ENCODE data around the gene CDC123.
"Not testable (repeated sequence)": the region's sequence is repeated elsewhere in the genome, so short reads cannot be mapped to it uniquely, and the experiment has no call there.

The CDC123 gene

DNA sequence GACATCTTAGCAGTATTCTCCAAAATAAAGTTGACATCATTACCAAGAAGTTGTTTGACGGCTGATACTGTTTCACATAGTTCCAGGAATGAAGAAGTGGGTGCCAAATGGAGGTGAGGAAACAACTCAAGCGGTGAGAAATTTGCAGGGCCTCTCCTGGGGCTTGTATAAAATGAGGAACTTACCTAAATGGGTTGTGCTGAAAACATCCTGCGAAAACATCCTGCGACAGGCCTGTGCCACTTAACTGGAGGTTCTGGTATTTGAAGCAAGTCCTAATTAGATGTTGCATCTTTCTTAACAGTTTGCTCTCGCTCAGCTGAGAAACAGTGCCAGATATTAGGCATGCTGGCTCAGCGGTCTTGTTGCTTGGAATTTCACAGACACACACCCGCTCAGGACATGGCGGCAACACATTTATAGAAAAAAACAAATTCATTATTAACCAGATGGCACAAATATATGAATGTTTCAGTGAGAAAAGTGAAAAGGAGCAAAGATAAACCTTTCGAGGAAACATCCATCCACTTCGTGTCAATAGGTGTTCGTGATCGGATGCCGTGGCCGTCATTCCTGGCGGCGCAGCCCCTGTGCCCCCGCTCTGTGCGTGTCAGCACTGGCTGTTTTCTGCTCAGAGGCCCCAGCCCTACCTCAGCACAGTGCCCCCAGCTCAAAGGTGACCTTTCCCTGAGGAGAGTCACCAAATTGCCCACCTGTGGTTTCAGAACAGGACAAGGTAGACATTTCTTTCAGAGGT, 48.1 kb downstream of the CDC123 start:
- peak; percentile 40 for DNase-seq (ENCODE audit: low read depth)
- TF ChIP-seq CTCF (IDR thresholded peaks at IDR 0.05; ENCODE audit: low read depth, low read length, missing control alignments): no peak
- no peak overlapping the region for H3K4me3 ChIP-seq (ENCODE audit: low read depth, low read length)

GRCh38 chr10:12250181-12250580, 54.2 kb downstream of the CDC123 start:
- no peak overlapping the region for H3K4me3 ChIP-seq (ENCODE audit: low read depth, low read length)
- no peak for DNase-seq (ENCODE audit: low read depth)
- no peak for TF ChIP-seq CTCF (IDR thresholded peaks at IDR 0.05; ENCODE audit: low read depth, low read length, missing control alignments)

DNA sequence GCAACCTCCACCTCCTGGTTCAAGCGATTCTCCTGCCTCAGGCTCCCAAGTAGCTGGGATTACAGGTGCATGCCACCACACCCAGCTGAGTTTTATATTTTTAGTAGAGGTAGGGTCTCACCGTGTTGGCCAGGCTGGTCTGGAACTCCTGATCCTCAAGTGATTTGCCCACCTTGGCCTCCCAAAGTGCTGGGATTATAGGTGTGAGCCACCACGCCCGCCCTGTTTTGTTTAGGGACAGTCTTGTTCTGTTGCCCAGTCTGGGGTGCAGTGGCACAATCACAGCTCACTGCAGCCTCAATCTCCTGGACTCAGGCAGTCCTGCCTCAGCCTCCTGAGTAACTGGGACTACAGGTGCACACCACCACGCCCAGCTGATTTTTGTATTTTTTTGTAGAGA, 54.7 kb downstream of the CDC123 start:
- not testable (repeated sequence) for DNase-seq (ENCODE audit: low read depth); H3K4me3 ChIP-seq (ENCODE audit: low read depth, low read length)

DNA sequence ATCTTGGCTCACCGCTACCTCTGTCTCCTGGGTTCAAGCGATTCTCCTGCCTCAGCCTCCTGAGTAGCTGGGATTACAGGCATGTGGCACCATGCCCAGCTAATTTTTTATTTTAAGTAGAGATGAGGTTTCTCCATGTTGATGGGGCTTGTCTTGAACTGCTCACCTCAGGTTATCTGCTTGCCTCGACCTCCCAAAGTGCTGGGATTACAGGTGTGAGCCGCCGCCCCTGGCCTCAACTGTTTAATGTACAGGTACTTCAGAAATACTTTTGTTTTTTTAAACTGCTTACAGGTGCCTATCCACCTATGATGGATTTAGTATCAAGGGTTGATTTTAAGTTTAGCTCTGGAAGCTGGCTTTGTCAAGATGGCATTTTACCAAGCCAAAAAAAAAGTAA, 55.6 kb downstream of the CDC123 start:
- no peak overlapping the region for H3K4me3 ChIP-seq (ENCODE audit: low read depth, low read length)
- no peak for DNase-seq (ENCODE audit: low read depth)
- TF ChIP-seq CTCF (IDR thresholded peaks at IDR 0.05; ENCODE audit: low read depth, low read length, missing control alignments): no peak

GRCh38 chr10:12252882-12253546, 57.0 kb downstream of the CDC123 start:
- peak; percentile 70 for TF ChIP-seq CTCF (IDR thresholded peaks at IDR 0.05; ENCODE audit: low read depth, low read length, missing control alignments)
- no peak overlapping the region for H3K4me3 ChIP-seq (ENCODE audit: low read depth, low read length)
- peak; percentile 41 for DNase-seq (ENCODE audit: low read depth)

DNA sequence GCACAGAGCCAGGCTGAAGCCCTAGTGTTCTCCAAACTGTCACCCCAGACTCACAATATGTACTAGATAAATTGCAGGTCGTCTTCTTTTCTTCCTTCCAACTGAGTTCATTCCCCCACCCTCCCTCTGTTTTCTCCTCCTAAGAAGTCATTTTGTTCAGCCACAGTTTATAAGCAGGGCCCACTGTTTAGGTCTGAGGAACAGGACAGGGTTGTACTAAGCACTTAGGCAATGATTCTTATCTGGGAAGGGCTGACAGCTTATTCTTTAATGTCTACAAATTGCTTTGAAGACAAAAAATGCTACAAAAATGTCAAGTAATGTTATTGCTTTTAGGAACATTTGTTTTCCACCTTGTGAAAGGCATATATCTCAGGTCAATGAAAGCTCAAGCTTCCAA, 59.1 kb downstream of the CDC123 start:
- no peak for DNase-seq (ENCODE audit: low read depth)
- TF ChIP-seq CTCF (IDR thresholded peaks at IDR 0.05; ENCODE audit: low read depth, low read length, missing control alignments): no peak
- no peak overlapping the region for H3K4me3 ChIP-seq (ENCODE audit: low read depth, low read length)

- TF ChIP-seq CTCF (IDR thresholded peaks at IDR 0.05; ENCODE audit: low read depth, low read length, missing control alignments): no peak
- no peak overlapping the region for H3K4me3 ChIP-seq (ENCODE audit: low read depth, low read length)
- no peak for DNase-seq (ENCODE audit: low read depth)
Measured at GRCh38 chr10:12259988-12260387, 64.0 kb downstream of the CDC123 start.

Measured in GM12864 (cell line).